ENCODE data around the gene STAU1. TPM values are rescaled to one million over a fixed set of nuclear protein-coding genes. Genes with fewer than 3 reads are reported as not detected.
"Not testable (repeated sequence)": the region's sequence is repeated elsewhere in the genome, so short reads cannot be mapped to it uniquely, and the experiment has no call there.

Gene STAU1
- total and polyA plus RNA-seq, 9 donors = 29.1 to 68.5 (median 54.5) TPM

GRCh38 chr20:49091762-49092161 lies 96.4 kb downstream of the STAU1 start:
- DNase-seq = no peak
- H3K27me3 ChIP-seq (ENCODE audit: control insufficient read depth, insufficient read depth, low read length) = no peaks in the 10 kb centered on the region
- H3K27ac ChIP-seq (ENCODE audit: low read length) = no peak overlapping the region
- no peak overlapping the region for H3K4me3 ChIP-seq (ENCODE audit: low read length)
- WGBS (ENCODE audit: insufficient coverage) = no CpG with 5 or more reads among the region's 1 CpG
- no peaks in the 10 kb centered on the region for H3K9me3 ChIP-seq (replicated peaks; ENCODE audit: control insufficient read depth, low read depth, low read length)
- peaks cover 57% of the 10 kb centered on the region for H3K36me3 ChIP-seq (ENCODE audit: control insufficient read depth, insufficient read depth, low read length)
- H3K4me1 ChIP-seq (ENCODE audit: control insufficient read depth, insufficient read depth, low read length) = no peaks in the 10 kb centered on the region

- Histone ChIP-seq H3K36me3 (ENCODE audit: control insufficient read depth, insufficient read depth, low read length) (peaks cover 55% of the 10 kb centered on the region), H3K9me3 (replicated peaks; ENCODE audit: control insufficient read depth, low read depth, low read length) (no peaks in the 10 kb centered on the region), H3K27ac (ENCODE audit: low read length) (no peak overlapping the region), H3K4me3 (ENCODE audit: low read length) (no peak overlapping the region), H3K4me1 (ENCODE audit: control insufficient read depth, insufficient read depth, low read length) (no peaks in the 10 kb centered on the region), H3K27me3 (ENCODE audit: control insufficient read depth, insufficient read depth, low read length) (no peaks in the 10 kb centered on the region)
- no peak for DNase-seq
- WGBS (ENCODE audit: insufficient coverage) = 97% methylated on average over 7 of the region's 8 CpGs
Measured at GRCh38 chr20:49091104-49091503, 97.0 kb downstream of the STAU1 start.

GRCh38 chr20:49082295-49082694 lies 105.8 kb downstream of the STAU1 start:
- WGBS (ENCODE audit: insufficient coverage) = 100% methylated on average over 4 of the region's 12 CpGs
- not testable (repeated sequence) for H3K4me3 ChIP-seq (ENCODE audit: low read length)
- H3K36me3 ChIP-seq (ENCODE audit: control insufficient read depth, insufficient read depth, low read length) = peaks cover 51% of the 10 kb centered on the region

GRCh38 chr20:49078310-49078709 lies 109.8 kb downstream of the STAU1 start:
- Histone ChIP-seq H3K36me3 (ENCODE audit: control insufficient read depth, insufficient read depth, low read length) (peaks cover 36% of the 10 kb centered on the region), H3K27ac (ENCODE audit: low read length) (no peak overlapping the region), H3K27me3 (ENCODE audit: control insufficient read depth, insufficient read depth, low read length) (no peaks in the 10 kb centered on the region), H3K4me1 (ENCODE audit: control insufficient read depth, insufficient read depth, low read length) (no peaks in the 10 kb centered on the region), H3K9me3 (replicated peaks; ENCODE audit: control insufficient read depth, low read depth, low read length) (no peaks in the 10 kb centered on the region), H3K4me3 (ENCODE audit: low read length) (no peak overlapping the region)
- no peak for DNase-seq
- no CpG with 5 or more reads among the region's 3 CpGs for WGBS (ENCODE audit: insufficient coverage)

More at GRCh38 chr20:49082295-49082694, 105.8 kb downstream of the STAU1 start:
- not testable (repeated sequence) for H3K27me3 ChIP-seq (ENCODE audit: control insufficient read depth, insufficient read depth, low read length); H3K9me3 ChIP-seq (replicated peaks; ENCODE audit: control insufficient read depth, low read depth, low read length); DNase-seq; H3K4me1 ChIP-seq (ENCODE audit: control insufficient read depth, insufficient read depth, low read length); H3K27ac ChIP-seq (ENCODE audit: low read length)

- WGBS (ENCODE audit: insufficient coverage) = no CpG with 5 or more reads among the region's 2 CpGs
Measured at GRCh38 chr20:49074521-49074920, 113.6 kb downstream of the STAU1 start.

More at GRCh38 chr20:49074521-49074920, 113.6 kb downstream of the STAU1 start:
- H3K9me3 ChIP-seq (replicated peaks; ENCODE audit: control insufficient read depth, low read depth, low read length) = no peaks in the 10 kb centered on the region
- no peak overlapping the region for H3K27ac ChIP-seq (ENCODE audit: low read length)
- no peak overlapping the region for H3K4me3 ChIP-seq (ENCODE audit: low read length)
- H3K27me3 ChIP-seq (ENCODE audit: control insufficient read depth, insufficient read depth, low read length) = no peaks in the 10 kb centered on the region
- DNase-seq = no peak
- H3K36me3 ChIP-seq (ENCODE audit: control insufficient read depth, insufficient read depth, low read length) = peaks cover 32% of the 10 kb centered on the region
- H3K4me1 ChIP-seq (ENCODE audit: control insufficient read depth, insufficient read depth, low read length) = no peaks in the 10 kb centered on the region

Other genes with a start within 250 kb of the STAU1 start
- 53.4 TPM for gene CSE1L, start 142.0 kb downstream of the STAU1 start, total RNA-seq
- gene CSE1L, start 142.0 kb downstream of the STAU1 start, polyA plus RNA-seq (ENCODE audit: insufficient read depth in 1 of 8, insufficient read length in 8 of 8, low replicate concordance in 1 of 8) = 10 to 100 TPM; 52.7 to 70.6 (median 61.3) TPM
- gene DDX27, start 31.1 kb upstream of the STAU1 start, total RNA-seq = 23.5 TPM
- 10 to 100 TPM; 28.9 to 36.4 (median 32.3) TPM for gene DDX27, start 31.1 kb upstream of the STAU1 start, polyA plus RNA-seq (ENCODE audit: insufficient read depth in 1 of 8, insufficient read length in 8 of 8, low replicate concordance in 1 of 8)
- gene ZNFX1, start 89.7 kb upstream of the STAU1 start, total RNA-seq = 12.3 TPM
- 10 to 100 TPM in 4 of 8 donors, 1 to 10 TPM in 4; 8.3 to 12.1 (median 10.1) TPM for gene ZNFX1, start 89.7 kb upstream of the STAU1 start, polyA plus RNA-seq (ENCODE audit: insufficient read depth in 1 of 8, insufficient read length in 8 of 8, low replicate concordance in 1 of 8)

All from muscle of leg (tissue), 11 donors.